Activated CD8-positive, alpha-beta T cell treated with anti-CD3 and anti-CD28 coated beads for 36 hours (primary cell): ENCODE data around the gene FAM98C. TPM values are rescaled to one million over a fixed set of nuclear protein-coding genes. Genes with fewer than 3 reads are reported as not detected.

Experiments used
- ATAC-seq: fragments of 200-7000 bp; cut with Tn5 transposase; one replicate; pipeline ENCODE4 v1.10.0; 2021; ENCODE audit warnings: mild to moderate bottlenecking, moderate library complexity
- CTCF ChIA-PET: fragments of 350-600 bp; sonication (Branson Sonifier 250); formaldehyde crosslinking; loops from one replicate; lab custom pipeline; 2021; ENCODE audit warnings: antibody characterized with exemption; lab: Charles Lee
- POLR2A ChIA-PET: fragments of 350-600 bp; sonication (Branson Sonifier 250); formaldehyde crosslinking; loops from one replicate; lab custom pipeline; 2021; ENCODE audit warnings: antibody characterized with exemption; lab: Charles Lee
- DNase-seq: peaks from one replicate; pipeline ENCODE4 v3.0.0-alpha.2; 2020
- H3K27ac Mint-ChIP-seq: one replicate; pipeline ENCODE4 v1.8.0; 2021; ENCODE audit warnings: mild to moderate bottlenecking, mixed read lengths
- H3K27me3 Mint-ChIP-seq: one replicate; pipeline ENCODE4 v1.8.0; 2021; ENCODE audit warnings: mixed read lengths
- H3K36me3 Mint-ChIP-seq: one replicate; pipeline ENCODE4 v1.8.0; 2021; ENCODE audit warnings: low read depth, mixed read lengths
- H3K4me1 Mint-ChIP-seq: one replicate; pipeline ENCODE4 v1.8.0; 2021; ENCODE audit warnings: low read depth, mixed read lengths
- H3K4me3 Mint-ChIP-seq: one replicate; pipeline ENCODE4 v1.8.0; 2021; ENCODE audit warnings: mild to moderate bottlenecking, moderate library complexity, mixed read lengths
- H3K9me3 Mint-ChIP-seq: one replicate; pipeline ENCODE4 v1.8.0; 2021; ENCODE audit warnings: mixed read lengths
- intact Hi-C: fragments of 100-400 bp; cut with micrococcal nuclease; formaldehyde crosslinking; loops from one replicate; pipeline ENCODE4 v1.10.0; 2022
- total RNA-seq, 2 experiments: library from RNA; stranded (reverse); gene quantifications; one replicate each; pipeline ENCODE4 v1.2.3, GENCODE V29; 2021
- TF ChIP-seq, protein P1 (sequence below): fragments of 200-600 bp; IDR thresholded peaks from one replicate; pipeline ENCODE4 v1.8.0; 2022; ENCODE audit warnings: antibody characterized with exemption, mild to moderate bottlenecking

Gene FAM98C
- total RNA-seq, 2 experiments from 2014 or later = 11.7 to 12.5 TPM

DNA sequence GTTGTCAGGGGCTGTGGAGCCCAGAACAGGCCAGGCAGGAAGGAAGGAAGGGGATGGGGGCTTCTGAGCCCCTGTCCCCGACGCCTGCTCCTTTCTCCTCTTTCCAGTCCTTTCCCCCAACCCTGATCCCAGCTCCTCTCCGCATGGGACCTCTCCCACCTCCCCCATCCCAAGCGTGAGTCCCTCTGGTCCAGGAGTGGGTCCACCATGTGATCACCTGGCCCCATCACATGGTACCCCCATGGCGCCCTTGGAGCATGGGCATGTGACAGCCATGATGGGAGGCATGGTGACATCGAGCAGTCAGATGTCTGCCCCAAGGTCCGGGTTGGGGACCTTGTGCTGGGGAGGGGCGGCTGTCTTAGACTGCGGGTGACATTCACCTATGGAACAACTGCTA is 39.8 kb downstream of the FAM98C start:
- POLR2A ChIA-PET = no interaction called here
- intact Hi-C loops = no loop called here
- no peak for ATAC-seq
- Mint-ChIP-seq H3K36me3 (no peaks in the 10 kb centered on the region), H3K27me3 (peaks cover 11% of the 10 kb centered on the region), H3K9me3 (no peaks in the 10 kb centered on the region), H3K4me1 (no peaks in the 10 kb centered on the region), H3K27ac (no peak overlapping the region), H3K4me3 (no peak overlapping the region)
- TF ChIP-seq, protein P1, sequence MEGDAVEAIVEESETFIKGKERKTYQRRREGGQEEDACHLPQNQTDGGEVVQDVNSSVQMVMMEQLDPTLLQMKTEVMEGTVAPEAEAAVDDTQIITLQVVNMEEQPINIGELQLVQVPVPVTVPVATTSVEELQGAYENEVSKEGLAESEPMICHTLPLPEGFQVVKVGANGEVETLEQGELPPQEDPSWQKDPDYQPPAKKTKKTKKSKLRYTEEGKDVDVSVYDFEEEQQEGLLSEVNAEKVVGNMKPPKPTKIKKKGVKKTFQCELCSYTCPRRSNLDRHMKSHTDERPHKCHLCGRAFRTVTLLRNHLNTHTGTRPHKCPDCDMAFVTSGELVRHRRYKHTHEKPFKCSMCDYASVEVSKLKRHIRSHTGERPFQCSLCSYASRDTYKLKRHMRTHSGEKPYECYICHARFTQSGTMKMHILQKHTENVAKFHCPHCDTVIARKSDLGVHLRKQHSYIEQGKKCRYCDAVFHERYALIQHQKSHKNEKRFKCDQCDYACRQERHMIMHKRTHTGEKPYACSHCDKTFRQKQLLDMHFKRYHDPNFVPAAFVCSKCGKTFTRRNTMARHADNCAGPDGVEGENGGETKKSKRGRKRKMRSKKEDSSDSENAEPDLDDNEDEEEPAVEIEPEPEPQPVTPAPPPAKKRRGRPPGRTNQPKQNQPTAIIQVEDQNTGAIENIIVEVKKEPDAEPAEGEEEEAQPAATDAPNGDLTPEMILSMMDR = no peak
- CTCF ChIA-PET = no interaction called here
- DNase-seq = no peak

- intact Hi-C loops = no loop called here
- H3K4me3 Mint-ChIP-seq = no peak overlapping the region
- H3K27me3 Mint-ChIP-seq = peaks cover 8% of the 10 kb centered on the region
- H3K36me3 Mint-ChIP-seq = no peaks in the 10 kb centered on the region
- ATAC-seq (no peak), DNase-seq (no peak)
- TF ChIP-seq, protein P1 = no peak
- no peak overlapping the region for H3K27ac Mint-ChIP-seq
- ChIA-PET CTCF (interaction anchor here (0.8 kb wide), 1 partner anchor 41 kb away, joined by 3 read pairs; the partner anchor contains the start of gene FAM98C), POLR2A (no interaction called here)
- H3K4me1 Mint-ChIP-seq = no peaks in the 10 kb centered on the region
- no peaks in the 10 kb centered on the region for H3K9me3 Mint-ChIP-seq
Observed at GRCh38 chr19:38443458-38443999, 40.6 kb downstream of the FAM98C start.

- DNase-seq = no peak
- no peaks in the 10 kb centered on the region for H3K4me1 Mint-ChIP-seq
- POLR2A ChIA-PET = no interaction called here
- peaks cover 8% of the 10 kb centered on the region for H3K27me3 Mint-ChIP-seq
- no peaks in the 10 kb centered on the region for H3K36me3 Mint-ChIP-seq
- no peak overlapping the region for H3K27ac Mint-ChIP-seq
- H3K4me3 Mint-ChIP-seq = no peak overlapping the region
- intact Hi-C loops = no loop called here
- TF ChIP-seq, protein P1 = no peak
- no peak for ATAC-seq
- no peaks in the 10 kb centered on the region for H3K9me3 Mint-ChIP-seq
- CTCF ChIA-PET = interaction anchor here (0.8 kb wide), 1 partner anchor 41 kb away, joined by 3 read pairs; the partner anchor contains the start of gene FAM98C
Observed at GRCh38 chr19:38444026-38444425, 41.1 kb downstream of the FAM98C start.

GRCh38 chr19:38445362-38445761 is 42.5 kb downstream of the FAM98C start:
- Mint-ChIP-seq H3K4me3 (no peak overlapping the region), H3K4me1 (no peaks in the 10 kb centered on the region), H3K27me3 (peaks cover 11% of the 10 kb centered on the region), H3K9me3 (no peaks in the 10 kb centered on the region), H3K27ac (no peak overlapping the region), H3K36me3 (no peaks in the 10 kb centered on the region)
- no peak for ATAC-seq
- intact Hi-C loops = no loop called here
- DNase-seq = no peak
- CTCF ChIA-PET = interaction anchor here (1.6 kb wide), 1 partner anchor 42 kb away, joined by 9 read pairs; the partner anchor contains the start of gene FAM98C
- TF ChIP-seq, protein P1 = no peak
- POLR2A ChIA-PET = no interaction called here

DNA sequence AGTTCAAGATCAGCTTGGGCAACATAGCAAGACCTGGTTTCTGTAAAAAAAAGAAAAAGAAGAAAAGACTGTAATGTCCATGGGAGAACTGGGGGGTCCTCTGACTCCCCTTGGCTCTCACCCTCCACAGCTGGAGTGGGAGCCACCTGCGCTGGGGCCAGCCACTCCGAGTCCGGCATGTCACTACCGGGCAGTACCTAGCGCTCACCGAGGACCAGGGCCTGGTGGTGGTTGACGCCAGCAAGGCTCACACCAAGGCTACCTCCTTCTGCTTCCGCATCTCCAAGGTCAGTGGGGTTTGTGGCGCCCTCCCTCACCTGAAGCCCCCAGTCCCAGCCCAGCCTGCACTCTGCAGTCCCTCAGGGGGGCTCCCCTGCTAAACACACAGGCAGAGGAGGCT is 45.3 kb downstream of the FAM98C start:
- no peaks in the 10 kb centered on the region for H3K36me3 Mint-ChIP-seq
- CTCF ChIA-PET = interaction anchor here (1.9 kb wide), 1 partner anchor 45 kb away, joined by 5 read pairs; the partner anchor contains the start of gene FAM98C
- intact Hi-C loops = no loop called here

More for the DNA sequence above, 45.3 kb downstream of the FAM98C start:
- no peaks in the 10 kb centered on the region for H3K9me3 Mint-ChIP-seq
- TF ChIP-seq, protein P1 = no peak
- no peak overlapping the region for H3K4me3 Mint-ChIP-seq
- H3K27me3 Mint-ChIP-seq = peaks cover 3% of the 10 kb centered on the region
- no peak for ATAC-seq
- no peak overlapping the region for H3K27ac Mint-ChIP-seq
- POLR2A ChIA-PET = no interaction called here
- no peaks in the 10 kb centered on the region for H3K4me1 Mint-ChIP-seq
- DNase-seq = no peak
